ENCODE data around the gene TFCP2L1. TPM values are rescaled to one million over a fixed set of nuclear protein-coding genes. Genes with fewer than 3 reads are reported as not detected.

The TFCP2L1 gene
- total RNA-seq, 1 donor from 2014 or later = 12.3 TPM

DNA sequence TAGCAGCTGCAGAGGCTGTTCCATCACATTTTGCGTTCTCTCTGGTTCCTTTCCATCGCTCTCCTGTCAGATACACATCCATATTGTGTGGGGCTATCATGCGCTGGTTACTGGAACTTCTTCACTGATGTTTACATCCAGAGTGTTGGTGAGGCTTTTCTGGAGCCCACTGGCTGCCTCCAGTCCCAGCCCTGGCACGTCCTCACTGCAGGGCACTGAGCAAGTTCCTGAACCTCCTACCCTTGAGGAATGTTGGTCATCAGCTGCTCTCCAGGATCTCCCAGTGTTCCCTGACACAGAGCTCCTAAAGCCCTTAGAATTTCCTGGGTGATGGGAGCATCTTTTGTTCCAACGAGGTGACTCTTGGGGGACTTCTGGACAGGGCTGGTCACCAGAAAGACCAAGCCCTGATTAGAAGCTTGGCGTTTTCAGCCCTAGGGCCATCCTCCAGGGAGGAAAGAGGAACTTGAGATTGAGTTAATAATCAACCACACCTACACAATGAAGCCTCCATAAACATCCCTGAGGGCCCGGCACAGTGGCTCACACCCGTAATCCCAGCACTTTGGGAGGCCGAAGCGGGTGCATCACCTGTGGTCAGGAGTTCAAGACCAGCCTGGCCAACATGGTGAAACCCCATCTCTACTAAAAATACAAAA lies 81.3 kb downstream of the TFCP2L1 start:
- TF ChIP-seq, protein P1, sequence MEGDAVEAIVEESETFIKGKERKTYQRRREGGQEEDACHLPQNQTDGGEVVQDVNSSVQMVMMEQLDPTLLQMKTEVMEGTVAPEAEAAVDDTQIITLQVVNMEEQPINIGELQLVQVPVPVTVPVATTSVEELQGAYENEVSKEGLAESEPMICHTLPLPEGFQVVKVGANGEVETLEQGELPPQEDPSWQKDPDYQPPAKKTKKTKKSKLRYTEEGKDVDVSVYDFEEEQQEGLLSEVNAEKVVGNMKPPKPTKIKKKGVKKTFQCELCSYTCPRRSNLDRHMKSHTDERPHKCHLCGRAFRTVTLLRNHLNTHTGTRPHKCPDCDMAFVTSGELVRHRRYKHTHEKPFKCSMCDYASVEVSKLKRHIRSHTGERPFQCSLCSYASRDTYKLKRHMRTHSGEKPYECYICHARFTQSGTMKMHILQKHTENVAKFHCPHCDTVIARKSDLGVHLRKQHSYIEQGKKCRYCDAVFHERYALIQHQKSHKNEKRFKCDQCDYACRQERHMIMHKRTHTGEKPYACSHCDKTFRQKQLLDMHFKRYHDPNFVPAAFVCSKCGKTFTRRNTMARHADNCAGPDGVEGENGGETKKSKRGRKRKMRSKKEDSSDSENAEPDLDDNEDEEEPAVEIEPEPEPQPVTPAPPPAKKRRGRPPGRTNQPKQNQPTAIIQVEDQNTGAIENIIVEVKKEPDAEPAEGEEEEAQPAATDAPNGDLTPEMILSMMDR (conservative IDR thresholded peaks at IDR 0.05; ENCODE audit: low read depth, low read length) = no peak
- no peak for DNase-seq (ENCODE audit: low read depth)
- no peak overlapping the region for H3K4me3 ChIP-seq (ENCODE audit: low read depth, low read length)

DNA sequence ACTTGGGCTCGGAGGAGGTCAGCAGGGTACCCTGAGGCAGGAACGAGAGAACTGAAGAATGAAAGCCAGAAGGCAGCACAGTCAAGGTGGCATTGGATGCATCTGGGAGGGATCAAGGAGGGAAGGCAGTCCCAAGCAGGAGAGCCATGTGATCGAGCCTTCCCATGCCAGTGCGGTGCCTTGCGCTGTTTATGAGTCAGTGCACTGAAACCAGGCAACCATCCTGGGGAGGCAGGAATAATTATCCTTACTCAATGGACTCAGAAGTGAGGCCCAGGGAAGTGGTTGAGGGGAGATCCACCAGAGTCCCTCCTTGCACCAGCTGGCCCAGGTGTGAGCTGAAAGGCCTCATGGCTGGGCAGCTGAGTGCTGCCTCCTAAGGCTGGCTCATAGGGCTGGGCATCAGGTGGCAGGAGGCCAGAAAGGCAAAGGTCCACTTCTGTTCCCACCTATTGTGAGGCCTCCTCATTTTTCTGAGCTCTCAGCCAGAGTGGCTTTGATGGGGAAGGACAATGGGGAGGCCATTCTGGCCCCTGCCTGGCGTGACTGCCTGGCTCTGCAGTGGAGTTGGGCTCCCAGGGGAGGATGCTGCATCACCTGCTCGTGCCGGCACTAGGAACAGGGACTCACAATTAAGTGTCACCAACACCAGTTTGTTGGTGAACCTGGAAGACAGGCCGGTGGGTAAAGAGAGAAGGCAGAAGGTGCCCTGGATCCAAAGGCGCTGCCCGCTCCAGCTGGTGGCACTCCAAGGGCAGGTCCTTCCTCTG lies 82.3 kb downstream of the TFCP2L1 start:
- no peak for DNase-seq (ENCODE audit: low read depth)

DNA sequence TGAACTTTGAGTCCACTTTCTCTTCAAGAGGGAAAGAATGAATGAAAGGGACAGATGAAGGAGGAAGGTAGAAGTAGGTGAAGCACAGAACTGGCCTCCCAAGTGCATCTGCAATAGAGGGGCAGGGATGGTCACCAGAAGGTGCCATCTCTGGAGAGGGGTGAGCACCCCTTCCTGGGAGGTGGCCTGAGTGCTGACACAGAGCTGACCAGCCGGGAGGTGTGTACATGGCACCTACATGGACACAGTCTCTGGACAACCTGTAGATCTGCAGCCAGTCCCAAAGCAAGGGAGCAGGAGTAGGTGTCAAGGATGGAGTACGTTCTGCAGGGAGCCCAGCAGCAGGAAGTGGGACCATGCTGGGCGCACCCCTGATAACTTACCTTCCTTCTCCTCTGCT lies 83.2 kb downstream of the TFCP2L1 start:
- no peak overlapping the region for H3K4me3 ChIP-seq (ENCODE audit: low read depth, low read length)
- TF ChIP-seq, protein P1 (conservative IDR thresholded peaks at IDR 0.05; ENCODE audit: low read depth, low read length) = no peak
- no peak for DNase-seq (ENCODE audit: low read depth)

More for the DNA sequence above, 82.3 kb downstream of the TFCP2L1 start:
- TF ChIP-seq, protein P1 (conservative IDR thresholded peaks at IDR 0.05; ENCODE audit: low read depth, low read length) = no peak
- H3K4me3 ChIP-seq (ENCODE audit: low read depth, low read length) = no peak overlapping the region

DNA sequence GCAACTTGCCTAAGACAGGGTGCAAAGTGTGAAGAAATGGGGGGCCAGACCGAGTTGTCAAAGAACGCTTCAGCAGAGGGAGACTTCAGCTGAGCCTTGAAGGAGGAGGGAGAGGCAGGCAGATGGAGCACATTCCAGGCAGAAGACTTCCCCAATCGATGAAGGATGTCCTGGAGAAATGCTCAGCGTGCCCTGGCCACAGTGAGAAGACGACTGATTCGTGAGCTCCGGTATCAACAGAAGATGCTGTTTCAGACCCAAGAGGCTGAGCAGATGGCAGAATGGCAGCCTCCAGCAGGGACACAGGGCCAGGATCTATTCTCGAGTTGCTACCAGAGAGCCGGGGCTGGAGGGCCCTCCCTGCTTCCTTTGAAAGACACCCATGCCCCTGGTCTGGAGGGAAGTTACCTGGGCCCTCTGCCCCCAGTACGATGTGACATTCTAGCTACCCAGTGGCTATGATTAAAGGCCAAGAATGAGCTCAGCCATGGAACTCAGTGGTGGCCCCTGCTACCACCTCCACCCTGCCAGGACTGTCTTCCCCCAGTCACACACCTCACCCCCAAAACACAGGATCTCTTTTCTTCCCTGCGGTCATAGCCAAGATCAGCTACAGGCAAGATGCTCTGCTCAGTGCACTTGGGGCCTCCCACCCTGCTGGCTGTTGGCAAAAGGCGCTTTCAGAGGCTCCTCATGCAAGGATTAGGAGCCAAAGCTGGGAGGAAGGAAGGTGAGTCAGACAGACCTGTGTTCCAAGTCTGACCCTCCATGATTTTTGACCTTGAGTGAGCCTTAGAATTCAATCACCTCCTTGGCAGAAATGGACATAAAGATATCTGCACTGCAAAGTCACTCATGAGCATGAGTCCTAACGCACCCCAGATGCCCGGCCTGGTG lies 84.3 kb downstream of the TFCP2L1 start:
- TF ChIP-seq, protein P1 (conservative IDR thresholded peaks at IDR 0.05; ENCODE audit: low read depth, low read length) = no peak
- no peak overlapping the region for H3K4me3 ChIP-seq (ENCODE audit: low read depth, low read length)
- DNase-seq (ENCODE audit: low read depth) = no peak

DNA sequence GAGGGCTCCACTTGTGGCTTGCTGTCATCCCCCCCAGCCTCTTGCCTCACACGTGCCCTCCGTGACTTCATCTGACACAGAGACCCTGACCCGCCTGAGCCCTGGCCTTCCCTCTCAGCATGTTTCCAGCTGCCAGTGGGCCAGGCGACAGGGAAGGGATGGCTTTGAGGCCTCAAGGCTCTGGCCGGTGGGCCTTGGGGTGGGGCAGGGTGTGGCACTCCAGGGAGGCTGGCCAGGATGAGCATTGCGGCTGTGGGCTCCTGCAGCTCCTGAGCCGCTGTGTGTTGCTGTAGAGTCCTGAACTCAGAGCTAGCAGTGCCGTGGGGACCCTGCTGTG lies 85.0 kb downstream of the TFCP2L1 start:
- no peak for DNase-seq (ENCODE audit: low read depth)
- TF ChIP-seq, protein P1 (conservative IDR thresholded peaks at IDR 0.05; ENCODE audit: low read depth, low read length) = no peak
- no peak overlapping the region for H3K4me3 ChIP-seq (ENCODE audit: low read depth, low read length)

DNA sequence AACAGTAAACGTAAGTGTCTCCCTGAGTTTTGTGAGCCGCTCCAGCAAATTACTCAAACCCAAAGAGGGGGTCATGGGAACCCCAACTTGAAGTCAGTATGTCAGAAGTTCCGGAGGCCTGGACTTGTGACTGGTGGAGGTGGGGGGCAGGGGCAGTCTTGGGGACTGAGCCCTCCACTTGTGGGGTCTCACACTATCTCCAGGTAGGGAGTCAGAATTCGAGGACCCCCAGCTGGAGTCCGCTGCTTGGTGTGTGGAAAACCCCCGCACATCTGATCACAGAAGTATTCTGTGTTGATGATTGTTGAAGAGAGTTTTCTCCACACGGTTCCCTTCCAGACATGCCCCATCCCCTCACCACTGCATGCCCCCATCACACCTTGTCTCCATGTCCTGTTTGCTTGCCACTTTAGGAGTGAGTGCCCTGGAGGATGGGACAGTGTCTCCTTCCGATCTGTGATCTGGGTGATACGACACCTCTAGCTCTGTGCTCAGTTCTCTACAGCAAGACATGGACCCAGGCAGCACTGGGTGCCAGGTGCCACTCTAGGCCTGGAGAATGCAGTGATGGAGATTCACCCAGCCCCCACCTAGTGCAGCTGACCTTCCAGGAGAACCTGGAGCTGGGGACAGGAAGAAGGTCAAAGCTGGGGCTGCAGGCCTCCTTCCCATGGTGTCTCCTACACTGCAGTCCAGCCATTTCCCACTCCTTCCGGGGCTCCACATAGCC lies 85.6 kb downstream of the TFCP2L1 start:
- no peak overlapping the region for H3K4me3 ChIP-seq (ENCODE audit: low read depth, low read length)
- TF ChIP-seq, protein P1 (conservative IDR thresholded peaks at IDR 0.05; ENCODE audit: low read depth, low read length) = no peak
- DNase-seq (ENCODE audit: low read depth) = no peak
